ENCODE data around the gene IL17F. TPM values are rescaled to one million over a fixed set of nuclear protein-coding genes. Genes with fewer than 3 reads are reported as not detected.

IL17F gene
- total RNA-seq, 4 donors from 2014 or later = not detected

- no peaks in the 10 kb centered on the region for H3K27me3 ChIP-seq
- H3K9me3 ChIP-seq = no peaks in the 10 kb centered on the region
- intact Hi-C loops (cut with DNase I) = no loop called here
- no peaks in the 10 kb centered on the region for H3K4me1 ChIP-seq
- H3K27ac ChIP-seq = no peak overlapping the region
- H3K4me3 ChIP-seq (replicated peaks in 1 of 3) = no peak overlapping the region
- no peaks in the 10 kb centered on the region for H3K36me3 ChIP-seq
- DNase-seq = no peak
- TF ChIP-seq POLR2A (IDR thresholded peaks at IDR 0.05) (no peak), CTCF (IDR thresholded peaks at IDR 0.05) (no peak)
Observed at GRCh38 chr6:52251113-52251512, 6.8 kb upstream of the IL17F start.

GRCh38 chr6:52249078-52249477, 4.8 kb upstream of the IL17F start:
- H3K36me3 ChIP-seq = no peaks in the 10 kb centered on the region
- no peak overlapping the region for H3K4me3 ChIP-seq (replicated peaks in 1 of 3)
- WGBS, 2 donors = 77 to 87% methylated on average over 2 of the region's 2 CpGs
- H3K4me1 ChIP-seq = no peaks in the 10 kb centered on the region
- intact Hi-C loops (cut with DNase I) = no loop called here
- H3K27ac ChIP-seq = no peak overlapping the region
- no peaks in the 10 kb centered on the region for H3K9me3 ChIP-seq
- H3K27me3 ChIP-seq = no peaks in the 10 kb centered on the region
- TF ChIP-seq CTCF (IDR thresholded peaks at IDR 0.05) (no peak), POLR2A (IDR thresholded peaks at IDR 0.05) (no peak)
- DNase-seq = no peak

DNA sequence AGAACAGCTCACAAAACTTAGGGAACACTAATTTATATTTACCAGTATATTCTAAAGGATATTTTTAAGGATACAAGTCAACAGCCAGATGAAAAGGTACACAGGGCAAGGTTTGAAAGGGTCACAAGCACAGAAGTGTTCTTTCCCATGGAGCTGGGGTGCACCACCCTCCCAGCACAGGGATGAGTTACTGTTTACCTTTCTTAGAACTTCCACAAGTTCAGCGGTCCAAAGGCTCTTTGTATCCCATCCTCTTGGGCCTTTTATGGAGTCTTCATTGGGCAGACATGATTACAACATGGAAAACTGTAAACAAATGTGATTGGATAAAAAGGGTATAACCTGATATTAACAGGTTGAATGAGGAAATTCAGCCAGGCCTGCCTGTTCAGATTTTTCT, 1.1 kb upstream of the IL17F start:
- Histone ChIP-seq H3K27ac (no peak overlapping the region), H3K27me3 (no peaks in the 10 kb centered on the region), H3K4me1 (no peaks in the 10 kb centered on the region), H3K9me3 (no peaks in the 10 kb centered on the region), H3K4me3 (replicated peaks in 1 of 3) (no peak overlapping the region), H3K36me3 (no peaks in the 10 kb centered on the region)
- no peak for DNase-seq
- intact Hi-C loops (cut with DNase I) = no loop called here
- WGBS, 2 donors = 77 to 90% methylated on average over 1 of the region's 1 CpG
- TF ChIP-seq CTCF (IDR thresholded peaks at IDR 0.05) (no peak), POLR2A (IDR thresholded peaks at IDR 0.05) (no peak)

DNA sequence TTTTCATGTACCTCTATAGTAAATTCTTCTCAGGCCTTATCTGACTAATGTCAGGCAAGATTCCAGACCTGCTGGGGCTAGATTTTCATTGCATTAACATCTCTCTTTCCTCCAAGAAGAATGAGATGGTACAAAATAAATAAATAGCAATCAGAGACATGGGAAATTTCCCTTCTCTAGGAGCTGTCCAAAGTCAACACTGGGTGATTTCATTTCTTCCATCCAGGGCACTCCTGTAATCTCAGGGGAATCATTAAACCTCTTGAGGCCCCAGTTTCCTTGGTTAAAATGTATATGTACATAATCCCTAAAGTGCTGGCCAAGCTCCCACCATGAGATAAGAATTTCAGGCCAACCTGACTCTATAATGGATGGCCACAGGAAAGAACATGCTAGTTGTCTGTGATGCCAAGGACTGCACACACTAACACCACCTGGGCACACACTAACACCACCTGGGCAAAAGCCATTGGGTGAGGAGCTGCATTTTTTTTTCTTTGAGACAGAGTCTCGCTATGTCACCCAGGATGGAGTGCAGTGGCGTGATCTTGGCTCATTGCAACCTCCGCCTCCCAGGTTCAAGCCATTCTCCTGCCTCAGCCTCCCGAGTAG, 912 bp downstream of the IL17F start:
- intact Hi-C loops (cut with DNase I) = no loop called here
- 89 to 92% methylated on average over 4 of the region's 4 CpGs for WGBS, 2 donors
- DNase-seq = no peak

GRCh38 chr6:52241819-52242218, 2.5 kb downstream of the IL17F start:
- WGBS, 2 donors = 77 to 88% methylated on average over 2 of the region's 2 CpGs

More for the DNA sequence above, 912 bp downstream of the IL17F start:
- Histone ChIP-seq H3K27me3 (no peaks in the 10 kb centered on the region), H3K9me3 (no peaks in the 10 kb centered on the region), H3K27ac (no peak overlapping the region), H3K36me3 (no peaks in the 10 kb centered on the region), H3K4me3 (replicated peaks in 1 of 3) (no peak overlapping the region), H3K4me1 (no peaks in the 10 kb centered on the region)
- TF ChIP-seq CTCF (IDR thresholded peaks at IDR 0.05) = no peak
- no peak for TF ChIP-seq POLR2A (IDR thresholded peaks at IDR 0.05)

More at GRCh38 chr6:52241819-52242218, 2.5 kb downstream of the IL17F start:
- no peak overlapping the region for H3K4me3 ChIP-seq (replicated peaks in 1 of 3)
- H3K27ac ChIP-seq = no peak overlapping the region
- no peaks in the 10 kb centered on the region for H3K9me3 ChIP-seq
- H3K4me1 ChIP-seq = no peaks in the 10 kb centered on the region
- intact Hi-C loops (cut with DNase I) = no loop called here
- DNase-seq = no peak
- TF ChIP-seq CTCF (IDR thresholded peaks at IDR 0.05) (no peak), POLR2A (IDR thresholded peaks at IDR 0.05) (no peak)
- H3K36me3 ChIP-seq = no peaks in the 10 kb centered on the region
- H3K27me3 ChIP-seq = no peaks in the 10 kb centered on the region

All from thyroid gland (tissue), 4 donors.